Activated T-cell treated with anti-CD3 and anti-CD28 coated beads, Interleukin-2, amount 50 U/mL, for 72 hours (primary cell): ENCODE results near the gene TTLL3. TPM values are rescaled to one million over a fixed set of nuclear protein-coding genes. Genes with fewer than 3 reads are reported as not detected.

Source experiments
- ATAC-seq, 2 donors: fragments of 150-1000 bp; cut with Tn5 transposase; replicated peaks in 1 of 2; 2 replicates each; pipeline ENCODE4 v1.10.0; 2021; ENCODE audit warnings: moderate library complexity in 2 of 2, mild to moderate bottlenecking in 1 of 2
- DNase-seq, 2 donors: peaks; one replicate each; pipeline ENCODE4 v3.0.0; 2021 to 2022; ENCODE audit warnings: mixed read lengths in 1 of 2
- H3K27ac Mint-ChIP-seq: one replicate; pipeline ENCODE4 v1.8.0; 2022; ENCODE audit warnings: mild to moderate bottlenecking, moderate library complexity, mixed read lengths
- H3K27me3 Mint-ChIP-seq: one replicate; pipeline ENCODE4 v1.8.0; 2022; ENCODE audit warnings: low read depth, mixed read lengths
- H3K36me3 Mint-ChIP-seq, 2 donors: one replicate each; pipeline ENCODE4 v1.8.0; 2022; ENCODE audit warnings: mixed read lengths in 2 of 2, mild to moderate bottlenecking in 1 of 2; ENCODE audit not compliant: insufficient read depth in 2 of 2
- H3K4me1 Mint-ChIP-seq: one replicate; pipeline ENCODE4 v1.8.0; 2022; ENCODE audit warnings: low read depth, mixed read lengths
- H3K4me3 Mint-ChIP-seq, 2 donors: one replicate each; pipeline ENCODE4 v1.8.0; 2022; ENCODE audit warnings: mild to moderate bottlenecking in 2 of 2, mixed read lengths in 2 of 2, moderate library complexity in 2 of 2
- H3K9me3 Mint-ChIP-seq, 2 donors: one replicate each; pipeline ENCODE4 v1.8.0; 2022; ENCODE audit warnings: mixed read lengths in 2 of 2
- total RNA-seq, 2 donors: library from RNA; stranded (reverse); gene quantifications; one replicate each; pipeline ENCODE4 v1.2.3, GENCODE V29; 2022

TTLL3 gene
- total RNA-seq, 2 donors from 2014 or later, result 63.6 to 75.5 TPM

DNA sequence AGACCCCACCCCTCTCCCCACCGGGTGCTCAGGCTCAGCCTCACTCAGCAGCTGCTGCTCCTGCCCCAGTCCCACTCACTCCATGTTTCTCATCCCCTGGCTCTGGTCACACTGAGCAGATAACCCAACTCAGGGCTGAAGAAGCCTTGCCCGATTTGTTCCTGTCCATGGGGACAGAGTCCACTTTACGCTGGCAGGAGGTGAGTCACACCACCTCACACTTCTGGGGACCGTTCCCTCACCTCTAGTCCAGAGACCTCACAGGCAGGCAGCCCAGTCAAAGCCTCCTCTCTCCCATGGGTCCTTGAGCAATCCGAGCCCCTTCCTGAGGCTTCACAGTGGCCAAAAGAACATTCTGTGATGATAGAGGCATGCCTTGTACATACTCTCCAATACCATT, 68.6 kb downstream of the TTLL3 start:
- DNase-seq (no peak), ATAC-seq (no peak)
- H3K27ac Mint-ChIP-seq, result no peak overlapping the region
- no peaks in the 10 kb centered on the region for H3K27me3 Mint-ChIP-seq
- H3K4me1 Mint-ChIP-seq, result no peaks in the 10 kb centered on the region
- no peak overlapping the region for H3K4me3 Mint-ChIP-seq
- no peaks in the 10 kb centered on the region for H3K36me3 Mint-ChIP-seq
- H3K9me3 Mint-ChIP-seq, result no peaks in the 10 kb centered on the region

GRCh38 chr3:9879830-9880549, 69.9 kb downstream of the TTLL3 start, which contains the start of gene CIDEC:
Gene CIDEC, minus strand, starts transcription at chr3:9880253. Its CDS starts 1,767 bp downstream, at chr3:9878486.
- ATAC-seq (no peak), DNase-seq (no peak)
- Mint-ChIP-seq H3K9me3 (no peaks in the 10 kb centered on the region), H3K4me3 (no peak within 1 kb of the TSS), H3K27ac (no peak within 1 kb of the TSS), H3K27me3 (no peaks in the 10 kb centered on the region), H3K4me1 (no peaks in the 10 kb centered on the region), H3K36me3 (no peaks in the 10 kb centered on the region)

GRCh38 chr3:9881441-9881840, 71.4 kb downstream of the TTLL3 start:
- Mint-ChIP-seq H3K4me3 (no peak overlapping the region), H3K4me1 (no peaks in the 10 kb centered on the region), H3K9me3 (no peaks in the 10 kb centered on the region), H3K27me3 (no peaks in the 10 kb centered on the region), H3K36me3 (no peaks in the 10 kb centered on the region), H3K27ac (no peak overlapping the region)
- DNase-seq (no peak), ATAC-seq (no peak)

DNA sequence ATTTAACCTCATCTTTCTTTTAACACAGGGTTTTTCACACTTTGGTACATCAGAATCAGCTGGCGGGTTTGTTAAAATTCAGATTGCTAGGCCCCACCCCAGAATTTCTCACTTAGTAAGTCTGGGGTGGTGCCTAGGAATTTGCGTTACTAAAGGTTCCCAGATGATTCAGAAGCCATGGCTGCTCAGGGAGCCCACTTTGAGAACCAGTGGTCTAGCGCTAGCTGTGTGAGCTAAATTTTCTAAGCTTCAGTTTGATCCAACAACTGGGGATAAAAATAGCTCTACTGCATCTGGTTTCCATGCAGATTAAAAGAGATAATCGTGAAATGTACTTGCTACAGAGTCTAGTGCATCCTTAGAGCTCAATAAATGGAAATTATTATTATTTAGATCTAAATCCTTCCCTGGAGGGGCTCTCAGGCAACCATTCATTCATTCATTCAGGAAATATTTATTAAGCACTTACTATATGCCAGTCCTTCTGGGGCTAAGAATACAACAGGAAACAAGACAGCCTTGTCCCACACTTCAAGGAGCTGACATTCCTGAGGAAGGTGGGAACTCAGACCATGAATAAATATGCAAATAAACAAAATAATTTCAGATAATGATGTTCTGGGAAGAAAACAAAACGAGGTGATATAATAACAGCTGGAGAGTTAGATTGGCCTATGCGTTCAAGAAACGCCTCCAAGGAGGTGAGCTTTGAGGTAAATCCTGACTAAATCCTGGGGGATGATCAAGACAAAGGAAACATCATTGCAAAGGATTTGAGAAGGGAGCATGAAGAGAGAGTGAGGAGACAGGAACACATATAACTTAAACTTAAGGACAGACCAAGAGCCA, 73.9 kb downstream of the TTLL3 start:
- Mint-ChIP-seq H3K27me3 (no peaks in the 10 kb centered on the region), H3K36me3 (no peaks in the 10 kb centered on the region), H3K9me3 (no peaks in the 10 kb centered on the region), H3K4me1 (no peaks in the 10 kb centered on the region), H3K4me3 (no peak overlapping the region), H3K27ac (no peak overlapping the region)
- DNase-seq (no peak), ATAC-seq (no peak)

DNA sequence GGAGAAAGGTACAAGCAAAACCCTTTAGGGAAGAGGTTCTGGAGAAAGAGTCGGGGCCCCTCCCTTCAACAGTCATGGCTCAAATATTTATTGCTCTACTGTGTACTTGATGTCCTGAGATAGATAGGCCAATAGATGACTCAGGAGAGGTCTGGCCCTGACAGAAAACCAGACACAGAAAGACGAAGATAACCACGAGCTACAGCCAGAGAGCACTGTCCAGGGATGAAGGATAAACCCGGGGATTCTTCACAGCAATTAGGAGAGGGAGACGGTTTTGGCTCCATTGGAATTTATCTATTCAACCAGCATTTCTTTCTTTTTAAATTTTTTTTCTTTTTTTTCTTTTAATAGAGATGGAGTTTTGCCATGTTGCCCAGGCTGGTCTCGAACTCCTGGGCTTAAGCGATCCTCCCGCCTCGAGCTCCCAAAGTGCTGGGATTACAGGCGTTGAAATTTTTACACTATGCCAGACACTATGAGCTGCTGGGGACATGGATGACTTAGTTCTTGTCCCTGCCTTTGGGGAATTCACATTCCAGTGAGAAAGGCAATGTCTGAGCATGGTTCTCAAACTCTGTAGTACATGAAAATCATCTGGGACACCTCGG, 74.6 kb downstream of the TTLL3 start:
- DNase-seq, result no peak
- no peak overlapping the region for H3K4me3 Mint-ChIP-seq
- H3K36me3 Mint-ChIP-seq, result no peaks in the 10 kb centered on the region
- H3K27ac Mint-ChIP-seq, result no peak overlapping the region
- H3K27me3 Mint-ChIP-seq, result no peaks in the 10 kb centered on the region
- H3K9me3 Mint-ChIP-seq, result no peaks in the 10 kb centered on the region
- H3K4me1 Mint-ChIP-seq, result peaks cover 5% of the 10 kb centered on the region
- no peak for ATAC-seq

Other genes starting within 250 kb of the TTLL3 start
- 10 to 100 TPM; 49.4 to 58.7 TPM for gene MTMR14, start 160.8 kb upstream of the TTLL3 start, total RNA-seq
- under 1 TPM; 0.46 to 0.77 TPM for gene CPNE9, start 106.4 kb upstream of the TTLL3 start, total RNA-seq
- gene BRPF1, start 78.5 kb upstream of the TTLL3 start, total RNA-seq, result 10 to 100 TPM; 34.6 to 42.7 TPM
- 10 to 100 TPM; 31.0 to 33.4 TPM for gene OGG1, start 60.3 kb upstream of the TTLL3 start, total RNA-seq
- 10 to 100 TPM; 38.6 to 47.4 TPM for gene CAMK1, start 40.3 kb upstream of the TTLL3 start, total RNA-seq
- gene TADA3, start 17.8 kb upstream of the TTLL3 start, total RNA-seq, result 100 to 1,000 TPM; 105 to 112 TPM
- 100 to 1,000 TPM; 168 to 176 TPM for gene ARPC4, start 17.2 kb upstream of the TTLL3 start, total RNA-seq
- 10 to 100 TPM; 40.1 to 53.7 TPM for gene RPUSD3, start 33.7 kb downstream of the TTLL3 start, total RNA-seq
- gene CIDEC, start 70.0 kb downstream of the TTLL3 start, total RNA-seq, result under 1 TPM in 1 of 2 donors, not detected in 1; 0.65 TPM
- 10 to 100 TPM; 34.6 to 39.4 TPM for gene JAGN1, start 80.3 kb downstream of the TTLL3 start, total RNA-seq
- gene IL17RE, start 92.6 kb downstream of the TTLL3 start, total RNA-seq, result 1 to 10 TPM in 1 of 2 donors, under 1 TPM in 1; 0.94 to 5.5 TPM
- gene IL17RC, start 106.8 kb downstream of the TTLL3 start, total RNA-seq, result under 1 TPM; 0.41 to 0.93 TPM
- 10 to 100 TPM; 18.8 to 25.3 TPM for gene CRELD1, start 123.6 kb downstream of the TTLL3 start, total RNA-seq
- 10 to 100 TPM in 1 of 2 donors, 1 to 10 TPM in 1; 7.9 to 14.5 TPM for gene PRRT3, start 142.1 kb downstream of the TTLL3 start, total RNA-seq
- gene EMC3, start 176.6 kb downstream of the TTLL3 start, total RNA-seq, result 10 to 100 TPM; 45.3 to 48.7 TPM
- 10 to 100 TPM; 77.2 to 81.2 TPM for gene FANCD2, start 216.2 kb downstream of the TTLL3 start, total RNA-seq